HG03442 (cell line): ENCODE results near the gene PPFIA4.

Experiments
- ATAC-seq: cut with Tn5 transposase; IDR thresholded peaks from one replicate; pipeline ENCODE4 v1.9.1; 2021; ENCODE audit warnings: mild to moderate bottlenecking, moderate library complexity; ENCODE audit not compliant: unreplicated experiment

PPFIA4 gene

DNA sequence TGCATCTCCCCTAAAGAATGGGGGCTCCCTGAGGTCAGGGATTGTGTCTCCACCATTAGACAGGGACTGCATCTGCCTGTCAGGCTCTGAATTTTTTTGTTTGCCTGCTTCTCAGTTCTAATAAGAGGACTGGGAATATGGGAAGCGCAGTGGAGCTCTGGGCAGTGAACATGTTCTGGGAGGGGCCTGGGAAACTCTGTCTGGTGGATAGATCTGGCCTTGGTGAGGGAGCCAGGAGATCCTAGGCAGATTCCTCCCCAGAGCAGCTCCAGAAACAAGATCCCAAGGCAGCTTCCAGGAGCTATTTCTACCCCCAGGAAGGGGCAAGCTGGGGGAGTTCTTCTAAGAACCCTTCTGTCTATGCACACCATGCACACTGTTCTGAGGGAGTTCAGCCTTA, 72.2 kb downstream of the PPFIA4 start:
- ATAC-seq, result no peak

GRCh38 chr1:203098914-203099520, 72.7 kb downstream of the PPFIA4 start:
- no peak for ATAC-seq

GRCh38 chr1:203099805-203100515, 73.7 kb downstream of the PPFIA4 start:
- no peak for ATAC-seq

DNA sequence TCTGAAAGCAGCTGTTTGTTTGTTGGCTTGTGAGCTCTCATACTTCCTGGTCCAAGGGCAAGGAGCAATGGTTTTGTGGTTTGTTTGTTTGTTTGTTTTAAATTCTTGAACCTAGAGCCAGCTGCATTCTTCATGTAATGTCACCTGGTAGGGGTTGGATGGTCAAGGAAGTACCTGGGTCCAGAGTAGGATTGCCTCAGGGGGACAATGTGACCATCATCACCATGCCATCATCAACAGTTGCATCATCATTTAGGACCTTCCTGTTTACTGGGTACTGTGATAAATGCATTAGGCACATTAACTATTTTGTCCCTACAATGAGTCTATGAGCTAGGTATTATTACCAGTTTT, 74.2 kb downstream of the PPFIA4 start:
- ATAC-seq, result no peak

GRCh38 chr1:203101813-203102634, 75.7 kb downstream of the PPFIA4 start:
- ATAC-seq, result no peak

GRCh38 chr1:203103216-203103615, 76.9 kb downstream of the PPFIA4 start:
- no peak for ATAC-seq

DNA sequence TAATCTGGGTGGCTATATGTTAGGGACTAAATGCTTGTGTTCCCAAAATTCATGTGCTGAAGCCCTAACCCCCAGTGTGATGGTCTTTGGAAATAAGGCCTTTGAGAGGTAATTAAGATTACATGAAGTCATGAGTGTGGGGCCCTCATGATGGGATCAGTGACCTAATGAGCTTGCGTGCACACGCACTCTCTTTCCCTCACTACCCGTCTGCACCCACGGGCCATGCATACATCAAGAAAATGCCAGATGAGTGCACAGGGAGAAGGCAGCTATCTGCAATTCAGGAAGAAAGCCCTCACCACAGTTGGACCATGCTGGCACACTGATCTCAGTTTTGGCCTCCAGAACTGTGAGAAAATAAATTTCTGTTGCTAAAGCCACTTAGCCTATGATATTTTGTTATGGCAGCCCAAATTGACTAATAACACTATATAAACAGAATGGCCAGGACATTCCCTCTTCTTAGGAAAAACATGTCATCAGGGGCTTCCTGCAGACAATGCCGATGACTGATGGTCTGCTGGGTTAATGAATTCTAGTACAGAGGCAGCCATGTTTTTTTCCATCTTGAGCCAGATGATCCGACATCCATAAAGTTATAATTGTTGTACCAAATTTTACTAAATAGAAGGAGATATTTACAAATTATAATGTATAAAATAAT, 77.7 kb downstream of the PPFIA4 start:
- ATAC-seq, result no peak

DNA sequence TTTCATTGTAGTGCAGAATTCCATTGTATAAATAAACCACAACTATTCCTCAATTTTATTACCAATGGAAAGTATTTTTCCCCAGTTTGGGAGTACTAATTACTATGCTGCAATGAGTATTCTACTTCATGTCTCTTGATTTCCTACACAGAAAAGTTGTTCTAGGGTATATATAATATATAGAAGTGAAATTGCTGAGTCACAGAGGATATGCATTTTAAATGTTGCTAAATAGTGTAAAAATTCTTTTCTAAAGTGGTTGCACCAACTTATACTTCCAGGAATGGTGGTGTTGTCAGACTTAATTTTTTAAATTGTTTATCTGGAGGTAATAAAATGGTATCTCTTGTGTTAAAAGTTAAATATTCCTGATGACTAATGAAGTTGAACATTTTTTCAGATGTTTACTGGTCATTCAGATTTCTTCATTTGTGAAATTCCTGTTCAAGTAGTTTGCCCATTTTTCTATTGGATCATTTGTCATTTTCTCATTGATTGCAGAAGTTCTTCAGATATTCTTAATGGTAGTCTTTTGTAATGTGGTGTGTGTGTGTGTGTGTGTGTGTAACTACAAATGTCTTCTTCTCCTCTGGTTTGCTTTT, 78.6 kb downstream of the PPFIA4 start:
- no peak for ATAC-seq

GRCh38 chr1:203112475-203112874, 86.2 kb downstream of the PPFIA4 start:
- no peak for ATAC-seq

DNA sequence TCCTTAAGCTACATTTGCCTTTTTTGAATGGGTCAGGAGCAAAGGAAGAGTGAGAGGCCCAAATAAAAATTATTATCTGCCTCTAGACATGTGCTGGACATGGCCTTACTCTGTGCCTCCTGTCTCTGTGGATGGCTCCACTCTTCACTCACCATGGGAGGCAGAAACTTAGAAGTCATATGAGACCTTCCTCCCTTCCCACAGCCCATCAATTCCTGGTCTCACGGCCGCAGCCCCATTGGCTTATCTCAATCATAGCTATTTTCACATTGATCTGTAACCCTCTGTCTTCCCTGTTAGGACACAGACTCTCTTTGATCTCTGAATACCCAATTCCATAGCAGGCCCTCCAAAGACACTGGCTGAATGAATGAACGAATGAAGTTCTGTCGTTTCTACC, 87.0 kb downstream of the PPFIA4 start:
- no peak for ATAC-seq

- no peak for ATAC-seq
Measured at GRCh38 chr1:203114202-203114601, 87.9 kb downstream of the PPFIA4 start.

GRCh38 chr1:203116091-203116820, 90.0 kb downstream of the PPFIA4 start:
- no peak for ATAC-seq

DNA sequence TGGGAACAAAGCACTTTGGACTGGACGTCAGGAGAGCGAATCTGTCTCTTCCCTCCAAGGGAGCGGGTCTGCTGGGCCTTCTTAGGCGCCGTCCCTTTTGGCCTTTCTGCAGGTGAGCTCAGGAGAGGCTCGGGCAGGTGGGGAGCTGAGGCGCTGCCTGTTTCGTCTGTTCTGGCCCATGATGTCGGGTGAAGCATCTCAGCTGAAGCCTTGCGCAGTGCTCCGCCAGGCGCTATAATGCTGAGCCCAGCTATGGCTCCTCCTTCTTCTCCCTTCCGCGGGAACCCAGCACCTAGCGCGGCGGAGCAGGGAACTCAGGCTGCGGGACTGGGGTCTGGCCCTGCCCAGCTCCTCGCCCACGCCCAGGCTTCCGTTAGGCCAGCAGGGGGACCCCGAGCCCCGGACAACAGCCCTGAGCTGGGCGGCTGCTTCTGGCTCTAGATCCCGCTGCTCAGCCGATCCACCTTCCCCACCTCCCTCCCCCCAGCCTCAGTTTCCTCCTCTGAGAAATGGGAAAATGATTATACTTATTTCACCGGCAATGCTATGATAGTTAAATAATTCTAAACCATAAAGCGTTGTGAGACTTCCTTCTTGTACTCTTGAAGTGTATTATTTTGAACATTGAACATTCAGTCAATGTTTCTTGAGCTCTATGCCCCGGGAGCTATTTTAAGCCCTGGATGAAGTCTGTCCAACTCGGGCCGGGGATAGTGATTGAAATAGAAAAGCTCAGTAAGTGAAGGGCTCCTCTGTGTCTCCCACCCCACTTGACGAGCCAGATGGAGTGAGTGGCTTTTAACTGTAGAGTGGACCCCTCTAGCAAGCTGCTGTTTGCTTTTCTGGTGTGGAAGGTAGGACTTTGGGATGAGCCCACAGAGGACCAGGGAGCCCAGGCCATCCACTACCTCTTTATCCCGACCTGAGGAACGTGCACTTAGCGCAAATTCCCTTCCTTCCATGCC, 91.6 kb downstream of the PPFIA4 start:
- ATAC-seq, result no peak

DNA sequence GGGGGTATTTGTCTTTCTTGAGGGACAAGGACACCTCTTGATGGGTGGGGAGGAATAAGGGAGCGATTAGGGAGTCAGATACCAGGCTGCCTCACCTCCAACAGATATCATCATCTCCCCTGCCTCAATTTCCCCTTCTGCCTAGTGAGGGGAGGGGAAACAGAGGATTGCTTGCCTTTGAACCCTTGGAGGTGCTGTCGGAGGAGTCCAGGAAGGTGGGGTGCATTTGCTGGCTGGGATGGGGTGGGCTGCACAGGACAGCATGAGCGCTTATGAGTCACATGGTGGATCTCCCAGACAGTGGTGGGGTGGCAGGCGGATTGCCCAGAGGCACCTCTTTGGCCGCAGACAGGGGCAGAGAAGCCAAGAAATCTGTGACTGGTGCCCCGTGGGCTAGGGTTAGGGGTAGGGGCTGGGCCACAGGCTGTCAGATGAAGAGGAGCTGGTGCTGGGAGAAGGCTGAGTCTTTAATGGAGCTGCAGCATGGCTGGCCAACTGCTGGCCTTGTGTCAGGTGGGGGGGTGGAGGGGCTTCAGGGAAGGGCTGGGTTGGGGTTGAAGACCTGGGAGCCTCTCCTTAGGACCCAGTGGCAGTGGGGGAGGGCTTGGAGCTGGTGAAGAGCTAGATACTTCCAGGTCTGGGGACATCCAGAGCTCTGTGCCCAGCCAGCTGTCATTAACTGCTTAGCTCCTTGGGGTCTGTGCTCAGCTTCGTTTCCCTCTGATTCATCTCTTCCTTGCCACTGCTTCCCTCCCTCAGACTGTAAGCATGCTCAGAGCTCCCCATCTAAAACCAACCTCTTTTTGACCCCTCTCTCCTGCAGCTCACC, 94.2 kb downstream of the PPFIA4 start:
- ATAC-seq, result no peak

DNA sequence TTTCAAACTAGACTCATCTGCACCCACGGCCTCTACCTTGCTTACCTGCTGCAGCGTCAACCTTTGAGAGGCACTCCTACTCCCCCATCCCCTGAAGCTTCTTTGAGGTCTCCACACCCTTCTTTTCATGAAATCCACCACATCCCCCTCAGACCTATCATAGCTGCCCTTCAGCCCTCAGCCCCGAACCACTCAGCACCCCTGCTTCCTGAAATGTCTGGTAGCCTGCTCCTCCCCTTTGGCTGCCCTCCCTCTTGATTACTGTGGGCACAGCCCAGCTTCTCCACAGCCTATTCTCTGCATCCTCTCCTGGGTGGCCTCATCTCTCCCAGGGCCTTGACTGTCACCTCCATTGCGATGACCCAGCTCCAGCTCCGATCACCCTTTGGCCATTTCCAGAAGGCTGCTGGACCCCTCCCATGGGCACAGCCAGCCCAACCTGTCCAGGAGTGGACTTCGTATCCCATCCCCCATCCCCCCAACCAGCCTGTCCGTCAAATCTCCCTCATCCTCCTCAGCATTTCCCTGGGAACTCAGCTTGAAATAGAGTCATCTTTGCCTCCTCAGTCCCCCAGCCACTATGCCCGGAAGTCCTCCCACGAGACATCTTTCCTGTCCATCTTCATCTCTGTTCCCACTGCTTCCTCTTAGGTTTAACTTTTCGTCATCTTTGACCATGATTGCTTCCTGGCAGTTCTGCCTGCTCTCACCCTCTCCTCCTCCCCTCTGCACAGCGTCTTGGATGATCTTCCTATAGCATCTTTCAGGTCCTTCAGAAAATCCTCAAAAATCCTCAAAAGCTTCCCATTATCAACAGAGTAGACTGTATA, 95.1 kb downstream of the PPFIA4 start:
- ATAC-seq, result no peak

DNA sequence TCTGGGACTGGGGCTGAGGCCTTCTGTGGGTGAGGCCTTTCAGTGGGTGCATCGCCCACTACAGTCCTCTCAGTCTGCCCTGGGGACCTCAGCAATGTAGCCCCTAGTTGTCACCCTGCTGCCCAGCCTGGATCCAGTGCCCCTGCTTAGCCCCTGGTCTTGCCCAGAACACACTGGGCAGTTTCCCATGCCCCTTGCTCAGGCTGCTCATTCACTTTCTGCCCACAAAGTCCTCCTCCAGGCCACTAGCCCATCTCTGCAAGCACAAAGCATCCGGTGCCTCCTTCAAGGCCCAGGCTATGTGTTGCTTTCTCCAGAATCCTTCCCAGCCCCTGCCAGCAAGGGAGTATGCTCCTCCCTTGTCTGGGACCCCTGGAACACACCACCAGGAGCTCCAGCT, 95.9 kb downstream of the PPFIA4 start:
- ATAC-seq, result no peak

DNA sequence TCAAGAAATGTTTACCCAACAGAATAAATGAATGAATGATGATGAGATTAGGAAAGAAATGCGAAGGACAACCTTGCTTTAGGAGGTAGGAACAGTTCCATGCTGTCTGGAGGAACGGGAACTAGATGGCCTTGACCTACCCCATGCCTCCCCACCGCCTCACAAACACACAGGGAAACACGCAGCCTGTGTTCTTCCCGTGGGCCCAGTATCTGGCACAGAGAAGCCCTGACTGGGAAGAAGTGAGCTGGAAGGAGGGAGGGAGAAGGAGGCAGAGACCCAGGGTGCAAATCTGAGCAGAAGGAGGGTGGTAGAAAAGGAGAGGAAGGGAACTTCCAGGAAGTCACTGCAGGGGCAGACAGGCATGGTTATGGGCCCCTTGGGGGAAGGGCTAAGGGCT, 97.7 kb downstream of the PPFIA4 start:
- ATAC-seq, result no peak
